ENCODE data around the gene SH3PXD2A.

- TF ChIP-seq CTCF (conservative IDR thresholded peaks at IDR 0.05 in 1 of 2, IDR thresholded peaks at IDR 0.05 in 1 of 2; ENCODE audit: extremely low read depth in 1 of 2, insufficient read depth in 1 of 2, low read depth in 1 of 2, low read length in 2 of 2) = no peak
- no peak for TF ChIP-seq EZH2 (IDR thresholded peaks at IDR 0.05; ENCODE audit: borderline replicate concordance, low read length)
Observed at GRCh38 chr10:103626178-103626577, 229.2 kb downstream of the SH3PXD2A start.

Data from mammary epithelial cell (primary cell).